IPS-18c (cell line): ENCODE measurements around the gene BPIFB4.
"Not testable (repeated sequence)": the region's sequence is repeated elsewhere in the genome, so short reads cannot be mapped to it uniquely, and the experiment has no call there.

ENCODE experiments used
- H3K4me3 ChIP-seq: 2 replicates; pipeline ENCODE4 v1.7.0; 2013; ENCODE audit warnings: low read depth, mild to moderate bottlenecking, low read length, moderate library complexity; ENCODE audit not compliant: insufficient read depth
- H3K9me3 ChIP-seq: one replicate; pipeline ENCODE4 v1.6.1; 2013; ENCODE audit warnings: mild to moderate bottlenecking, low read length, moderate library complexity; ENCODE audit not compliant: control insufficient read depth, insufficient read depth

Gene BPIFB4

GRCh38 chr20:33099843-33100538, 20.5 kb downstream of the BPIFB4 start:
- no peak overlapping the region for H3K4me3 ChIP-seq
- H3K9me3 ChIP-seq = no peaks in the 10 kb centered on the region

DNA sequence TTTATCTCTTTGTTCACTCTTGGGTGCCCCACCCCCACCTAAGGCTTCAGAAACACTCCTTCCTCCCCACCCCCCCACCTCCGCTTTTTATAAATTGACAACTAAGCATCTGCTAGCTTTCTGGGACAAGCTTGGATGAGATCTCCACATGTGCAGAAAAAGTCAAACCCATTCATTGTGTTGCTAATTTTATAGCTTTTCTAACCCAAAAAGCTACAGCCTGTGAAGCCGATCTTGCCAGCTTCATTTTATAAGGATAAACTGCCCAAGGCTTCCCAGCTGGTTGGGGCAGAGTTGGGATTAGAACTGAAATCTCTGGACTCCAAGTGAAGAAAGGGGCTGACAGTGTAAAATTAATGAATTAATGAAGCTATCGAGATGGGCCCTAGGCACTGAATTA, 24.1 kb downstream of the BPIFB4 start:
- no peaks in the 10 kb centered on the region for H3K9me3 ChIP-seq
- no peak overlapping the region for H3K4me3 ChIP-seq

GRCh38 chr20:33104336-33104735, 24.9 kb downstream of the BPIFB4 start:
- Histone ChIP-seq H3K4me3 (no peak overlapping the region), H3K9me3 (no peaks in the 10 kb centered on the region)

GRCh38 chr20:33105316-33105924, 26.0 kb downstream of the BPIFB4 start:
- no peaks in the 10 kb centered on the region for H3K9me3 ChIP-seq

DNA sequence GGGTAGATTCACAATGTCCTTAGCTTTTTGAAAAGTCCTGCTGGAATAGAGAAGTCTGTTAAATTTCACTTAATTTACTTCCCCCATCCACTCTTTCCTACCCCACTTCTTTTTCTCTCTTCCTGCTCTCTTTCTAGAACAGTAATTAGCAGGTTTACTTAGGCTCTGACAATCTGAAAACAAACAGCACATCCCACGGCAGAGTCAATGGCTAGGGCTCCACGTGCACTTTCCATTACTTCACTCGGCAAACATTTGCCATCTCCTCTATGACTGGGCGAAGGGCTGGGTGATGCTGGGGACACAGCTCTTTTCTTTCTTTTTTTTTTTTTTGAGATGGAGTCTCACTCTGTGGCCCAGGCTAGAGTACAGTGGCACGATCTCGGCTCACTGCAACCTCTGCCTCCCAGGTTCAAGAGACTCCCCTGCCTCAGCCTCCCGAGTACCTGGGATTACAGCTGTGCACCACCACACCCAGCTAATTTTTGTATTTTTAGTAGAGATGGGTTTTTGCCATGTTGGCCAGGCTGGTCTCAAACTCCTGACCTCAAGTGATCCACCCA, 26.7 kb downstream of the BPIFB4 start:
- not testable (repeated sequence) for H3K9me3 ChIP-seq, H3K4me3 ChIP-seq

More at GRCh38 chr20:33105316-33105924, 26.0 kb downstream of the BPIFB4 start:
- H3K4me3 ChIP-seq = no peak overlapping the region

GRCh38 chr20:33108661-33109060, 29.2 kb downstream of the BPIFB4 start:
- H3K9me3 ChIP-seq = no peaks in the 10 kb centered on the region
- H3K4me3 ChIP-seq = no peak overlapping the region

DNA sequence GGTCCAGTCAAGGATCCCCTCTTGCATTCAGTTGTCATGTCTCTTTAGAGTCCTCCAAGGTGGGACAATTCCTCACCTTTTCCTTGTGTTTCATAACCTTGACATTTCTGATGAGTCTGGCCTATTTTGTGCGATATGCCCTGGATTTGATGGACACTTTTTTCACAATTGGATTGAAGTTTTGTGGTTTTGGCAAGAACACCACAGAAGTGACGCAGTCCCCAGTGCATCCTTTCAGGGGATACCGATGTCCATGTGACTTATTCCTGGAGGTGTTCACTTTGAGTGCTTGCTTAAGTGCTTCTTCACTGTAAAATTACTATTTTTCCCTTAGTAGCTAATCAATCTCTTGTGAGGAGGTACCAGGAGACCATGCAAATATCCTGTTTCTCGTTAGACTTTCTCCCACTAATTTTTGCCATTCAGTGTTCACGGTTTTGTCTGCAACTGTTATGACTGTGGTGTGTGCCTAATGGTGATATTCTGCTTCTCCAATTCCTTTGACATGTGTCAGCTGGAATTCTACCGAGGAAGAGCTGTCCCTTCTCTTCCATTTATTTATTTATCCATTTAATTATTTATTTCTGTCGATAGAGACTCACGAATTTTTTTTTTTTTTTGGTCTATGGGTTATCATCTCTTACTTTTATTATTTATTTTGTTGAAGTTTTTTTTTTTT, 30.8 kb downstream of the BPIFB4 start:
- H3K9me3 ChIP-seq = no peaks in the 10 kb centered on the region

DNA sequence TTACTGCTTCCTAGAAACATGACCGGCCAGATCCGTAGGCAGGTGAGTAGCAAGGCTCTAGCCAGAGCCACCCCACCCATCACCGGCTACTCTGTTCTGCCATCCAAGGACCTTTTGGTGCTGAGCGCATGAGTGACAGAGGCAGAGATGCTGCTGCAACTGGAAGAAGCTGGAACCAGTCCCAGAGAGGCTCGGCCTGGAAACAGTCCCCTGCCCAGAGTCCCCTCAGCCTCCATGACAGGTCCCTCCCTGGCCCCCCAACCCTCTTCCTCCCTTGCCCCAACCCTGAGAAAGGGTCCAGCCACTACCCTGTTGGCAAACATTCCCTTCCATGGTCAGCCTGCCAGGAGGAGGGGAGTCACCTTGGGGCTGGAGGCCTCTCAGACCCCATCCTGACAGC, 31.9 kb downstream of the BPIFB4 start:
- H3K9me3 ChIP-seq = no peaks in the 10 kb centered on the region
- H3K4me3 ChIP-seq = no peak overlapping the region

More for the DNA sequence above, 30.8 kb downstream of the BPIFB4 start:
- H3K4me3 ChIP-seq = no peak overlapping the region

- no peaks in the 10 kb centered on the region for H3K9me3 ChIP-seq
- H3K4me3 ChIP-seq = no peak overlapping the region
Observed at GRCh38 chr20:33112547-33113386, 33.3 kb downstream of the BPIFB4 start.

DNA sequence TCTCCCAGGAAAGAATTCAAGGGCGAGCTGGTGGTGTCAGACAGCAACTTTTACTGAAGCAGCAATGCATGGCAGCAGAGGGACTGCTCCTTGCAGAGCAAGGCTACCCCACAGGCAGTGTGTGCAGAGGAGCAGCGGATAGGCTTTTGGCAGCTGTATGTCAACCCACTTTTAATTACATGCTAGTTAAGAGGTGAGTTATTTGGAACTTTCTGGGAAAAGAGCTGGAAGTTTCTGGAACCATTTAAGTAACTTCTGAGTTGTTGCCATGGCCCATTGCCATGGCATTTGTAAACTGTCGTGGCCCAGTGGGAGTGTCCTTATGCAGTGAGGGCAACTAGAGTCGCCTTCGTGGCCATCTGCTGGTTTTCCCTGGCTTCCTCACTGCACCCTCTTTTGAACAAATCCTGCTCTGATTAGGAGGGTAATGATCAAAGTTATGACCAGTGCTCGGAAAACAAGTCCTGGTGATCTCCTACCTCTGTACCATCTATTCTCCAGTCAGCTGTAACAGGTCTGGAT, 34.0 kb downstream of the BPIFB4 start:
- H3K4me3 ChIP-seq = no peak overlapping the region
- H3K9me3 ChIP-seq = no peaks in the 10 kb centered on the region

DNA sequence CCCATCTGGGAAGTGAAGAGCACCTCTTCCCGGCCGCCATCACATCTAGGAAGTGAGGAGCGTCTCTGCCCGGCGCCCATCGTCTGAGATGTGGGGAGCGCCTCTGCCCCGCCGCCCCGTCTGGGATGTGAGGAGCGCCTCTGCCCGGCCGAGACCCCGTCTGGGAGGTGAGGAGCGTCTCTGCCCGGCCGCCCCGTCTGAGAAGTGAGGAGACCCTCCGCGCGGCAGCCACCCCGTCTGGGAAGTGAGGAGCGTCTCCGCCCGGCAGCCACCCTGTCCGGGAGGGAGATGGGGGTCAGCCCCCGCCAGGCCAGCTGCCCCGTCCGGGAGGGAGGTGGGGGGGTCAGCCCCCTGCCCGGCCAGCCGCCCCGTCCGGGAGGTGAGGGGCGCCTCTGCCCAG, 36.1 kb downstream of the BPIFB4 start:
- H3K9me3 ChIP-seq = not testable (repeated sequence)

GRCh38 chr20:33119725-33120720, 40.6 kb downstream of the BPIFB4 start:
- H3K4me3 ChIP-seq = no peak overlapping the region
- no peaks in the 10 kb centered on the region for H3K9me3 ChIP-seq

More for the DNA sequence above, 36.1 kb downstream of the BPIFB4 start:
- H3K4me3 ChIP-seq = not testable (repeated sequence)

GRCh38 chr20:33120934-33121333, 41.5 kb downstream of the BPIFB4 start:
- no peak overlapping the region for H3K4me3 ChIP-seq
- no peaks in the 10 kb centered on the region for H3K9me3 ChIP-seq

GRCh38 chr20:33122297-33122696, 42.9 kb downstream of the BPIFB4 start:
- not testable (repeated sequence) for H3K4me3 ChIP-seq, H3K9me3 ChIP-seq

GRCh38 chr20:33124261-33124660, 44.8 kb downstream of the BPIFB4 start:
- Histone ChIP-seq H3K9me3 (no peaks in the 10 kb centered on the region), H3K4me3 (no peak overlapping the region; the same call in 1 of the 2 replicates)

- Histone ChIP-seq H3K9me3 (no peaks in the 10 kb centered on the region), H3K4me3 (no peak overlapping the region)
Observed at GRCh38 chr20:33124994-33125393, 45.6 kb downstream of the BPIFB4 start.
